Stimulated activated naive CD8-positive, alpha-beta T cell treated with anti-CD3 and anti-CD28 coated beads, Interleukin-15, Interleukin-2, amounts not matched to agents 100 ng/mL and 50 ng/mL, for 24 hours (primary cell): ENCODE measurements around the gene SLC27A2.
A peak's percentile ranks its signal among the peaks of the same experiment; 100 is the strongest.
"Not testable (repeated sequence)": the region's sequence is repeated elsewhere in the genome, so short reads cannot be mapped to it uniquely, and the experiment has no call there.

Experiments
- H3K27ac Mint-ChIP-seq: one replicate; pipeline ENCODE4 v1.8.0; 2021; ENCODE audit warnings: mild to moderate bottlenecking, mixed read lengths
- H3K27me3 Mint-ChIP-seq: one replicate; pipeline ENCODE4 v1.8.0; 2021; ENCODE audit warnings: mixed read lengths
- H3K36me3 Mint-ChIP-seq: one replicate; pipeline ENCODE4 v1.8.0; 2021; ENCODE audit warnings: low read depth, mixed read lengths
- H3K4me1 Mint-ChIP-seq: one replicate; pipeline ENCODE4 v1.8.0; 2021; ENCODE audit warnings: low read depth, mixed read lengths
- H3K4me3 Mint-ChIP-seq: one replicate; pipeline ENCODE4 v1.8.0; 2021; ENCODE audit warnings: mild to moderate bottlenecking, mixed read lengths
- H3K9me3 Mint-ChIP-seq: one replicate; pipeline ENCODE4 v1.8.0; 2021; ENCODE audit warnings: mixed read lengths

The SLC27A2 gene

DNA sequence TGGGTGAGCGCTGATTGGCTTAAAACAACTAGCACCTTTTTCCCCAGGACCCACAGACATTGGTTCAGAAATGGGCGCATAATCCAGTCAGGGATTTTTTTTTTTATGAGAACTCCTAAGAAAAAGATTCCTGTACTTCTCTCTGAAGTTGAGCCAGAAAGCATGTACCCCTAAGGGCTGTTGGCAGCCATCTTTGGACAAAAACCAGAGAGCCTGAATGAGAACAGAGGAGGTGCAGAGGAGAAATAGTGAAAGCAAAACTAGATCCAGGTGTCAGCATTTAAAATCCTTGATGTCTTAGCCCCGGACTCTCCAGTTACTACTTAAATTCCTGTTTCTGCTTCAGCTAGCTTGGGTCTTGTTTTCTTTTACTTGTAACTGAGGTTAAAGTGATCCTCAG lies 1.9 kb upstream of the SLC27A2 start:
- Mint-ChIP-seq H3K27me3 (peaks cover 54% of the 10 kb centered on the region), H3K9me3 (no peaks in the 10 kb centered on the region), H3K36me3 (no peaks in the 10 kb centered on the region), H3K4me3 (no peak overlapping the region), H3K27ac (no peak overlapping the region), H3K4me1 (peaks cover 39% of the 10 kb centered on the region)

DNA sequence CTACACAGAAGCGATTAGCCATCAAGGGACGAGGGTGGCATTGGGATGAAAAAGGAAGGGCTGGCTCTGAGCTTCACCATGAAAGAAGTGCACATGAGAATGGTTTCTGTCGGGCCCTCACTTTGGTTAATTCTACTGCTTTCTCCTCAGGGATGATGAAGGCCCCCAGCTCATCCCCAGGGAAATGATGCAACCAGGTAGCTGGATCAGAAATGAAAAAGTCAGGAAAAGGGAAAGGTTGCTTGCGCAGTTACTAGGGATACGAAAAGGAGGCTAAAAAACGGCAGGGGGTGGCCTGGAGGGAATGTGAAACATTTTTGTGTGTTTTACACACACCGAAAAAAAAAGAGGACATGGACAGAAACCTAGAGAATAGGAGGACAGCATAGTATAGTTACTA lies 1.4 kb upstream of the SLC27A2 start:
- Mint-ChIP-seq H3K4me3 (no peak overlapping the region), H3K27ac (no peak overlapping the region)

DNA sequence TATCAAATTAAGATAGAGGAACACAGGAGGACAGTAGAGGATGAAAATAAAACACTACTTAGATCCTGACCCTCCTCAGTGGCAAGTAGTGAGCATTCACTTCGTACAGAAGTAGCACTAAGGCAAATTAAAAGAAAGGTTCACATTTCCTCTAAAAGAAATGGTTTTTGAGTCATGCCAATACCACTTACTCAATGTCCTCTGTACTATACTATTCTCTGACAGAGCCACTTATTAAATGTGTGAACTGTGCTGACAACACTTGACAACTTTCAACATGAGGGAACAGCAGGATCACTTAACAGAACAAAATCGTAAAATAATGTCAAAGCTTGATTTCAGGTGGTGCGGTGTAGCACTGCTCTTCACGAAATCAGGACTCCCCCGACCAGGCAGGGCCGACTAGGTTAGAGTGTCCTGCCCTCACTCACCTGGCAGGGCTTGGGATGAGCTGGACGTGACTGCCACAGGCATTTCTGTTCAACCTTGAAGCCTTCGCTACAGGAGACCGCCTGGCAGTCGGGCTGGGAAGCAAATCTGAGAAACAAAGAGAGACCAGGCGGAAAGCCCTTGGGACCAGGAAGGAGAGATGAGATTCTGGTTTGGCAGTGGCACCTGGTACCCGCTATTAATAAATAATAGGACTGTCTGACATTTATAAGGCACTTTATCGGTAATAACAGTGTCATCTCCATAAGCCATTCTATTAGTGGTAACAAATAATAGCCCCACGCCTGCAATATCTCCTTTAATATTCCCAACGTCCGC lies 611 bp upstream of the SLC27A2 start:
- H3K4me1 Mint-ChIP-seq = peaks cover 39% of the 10 kb centered on the region
- H3K4me3 Mint-ChIP-seq = peak overlapping the region; percentile 92
- peak overlapping the region; percentile 49 for H3K27ac Mint-ChIP-seq
- H3K36me3 Mint-ChIP-seq = peaks cover 1% of the 10 kb centered on the region
- no peaks in the 10 kb centered on the region for H3K9me3 Mint-ChIP-seq
- peaks cover 45% of the 10 kb centered on the region for H3K27me3 Mint-ChIP-seq

More for the DNA sequence above, 1.4 kb upstream of the SLC27A2 start:
- H3K9me3 Mint-ChIP-seq = no peaks in the 10 kb centered on the region
- peaks cover 39% of the 10 kb centered on the region for H3K4me1 Mint-ChIP-seq
- H3K27me3 Mint-ChIP-seq = peaks cover 49% of the 10 kb centered on the region
- H3K36me3 Mint-ChIP-seq = no peaks in the 10 kb centered on the region

DNA sequence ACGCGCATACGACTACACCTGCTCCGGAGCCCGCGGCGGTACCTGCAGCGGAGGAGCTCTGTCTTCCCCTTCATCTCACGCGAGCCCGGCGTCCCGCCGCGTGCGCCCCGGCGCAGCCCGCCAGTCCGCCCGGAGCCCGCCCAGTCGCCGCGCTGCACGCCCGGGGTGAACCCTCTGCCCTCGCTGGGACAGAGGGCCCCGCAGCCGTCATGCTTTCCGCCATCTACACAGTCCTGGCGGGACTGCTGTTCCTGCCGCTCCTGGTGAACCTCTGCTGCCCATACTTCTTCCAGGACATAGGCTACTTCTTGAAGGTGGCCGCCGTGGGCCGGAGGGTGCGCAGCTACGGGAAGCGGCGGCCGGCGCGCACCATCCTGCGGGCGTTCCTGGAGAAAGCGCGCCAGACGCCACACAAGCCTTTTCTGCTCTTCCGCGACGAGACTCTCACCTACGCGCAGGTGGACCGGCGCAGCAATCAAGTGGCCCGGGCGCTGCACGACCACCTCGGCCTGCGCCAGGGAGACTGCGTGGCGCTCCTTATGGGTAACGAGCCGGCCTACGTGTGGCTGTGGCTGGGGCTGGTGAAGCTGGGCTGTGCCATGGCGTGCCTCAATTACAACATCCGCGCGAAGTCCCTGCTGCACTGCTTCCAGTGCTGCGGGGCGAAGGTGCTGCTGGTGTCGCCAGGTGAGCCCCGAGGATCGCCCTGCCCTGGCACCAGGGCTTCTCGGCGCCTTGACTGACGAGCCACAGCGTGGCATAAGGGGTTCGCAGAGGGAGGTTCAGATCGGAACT lies 420 bp downstream of the SLC27A2 start:
- Mint-ChIP-seq H3K9me3 (no peaks in the 10 kb centered on the region), H3K27ac (peak overlapping the region; percentile 73), H3K36me3 (peaks cover 11% of the 10 kb centered on the region), H3K27me3 (peaks cover 37% of the 10 kb centered on the region), H3K4me3 (peak overlapping the region; percentile 92), H3K4me1 (peaks cover 29% of the 10 kb centered on the region)

DNA sequence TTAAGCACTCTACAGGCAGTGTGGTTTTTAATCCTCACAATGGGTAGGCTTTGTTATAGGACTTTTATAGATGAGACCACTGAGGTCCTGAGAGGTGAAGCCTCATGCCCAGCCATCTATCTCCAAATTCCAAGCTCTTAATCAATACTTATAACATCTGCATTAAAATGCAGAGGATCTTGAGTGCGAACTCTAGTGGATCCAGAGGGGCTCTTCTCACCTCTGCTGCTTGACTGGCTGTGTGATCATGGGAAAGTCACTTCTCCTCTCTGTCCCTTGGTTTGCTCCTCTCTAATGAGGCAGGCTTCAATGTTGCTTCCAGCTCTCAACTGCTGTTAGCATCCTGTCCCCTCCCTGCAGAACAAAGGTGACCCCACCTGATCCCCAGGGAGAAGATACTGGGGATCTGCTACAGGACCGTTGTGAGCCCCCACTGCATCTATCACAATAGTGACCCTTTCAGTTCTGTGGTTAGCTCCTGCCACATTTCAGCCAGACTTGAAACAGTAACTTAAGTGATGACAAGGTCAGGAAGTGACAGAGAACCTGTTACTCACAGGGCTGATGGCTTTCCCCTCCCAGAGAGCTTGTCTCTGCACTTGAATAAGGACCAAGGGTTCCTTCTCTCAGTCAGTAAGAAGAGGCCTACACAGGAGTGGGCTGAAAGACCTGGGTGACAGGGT lies 1.3 kb downstream of the SLC27A2 start:
- Mint-ChIP-seq H3K36me3 (peaks cover 18% of the 10 kb centered on the region), H3K9me3 (no peaks in the 10 kb centered on the region), H3K27ac (no peak overlapping the region)

DNA sequence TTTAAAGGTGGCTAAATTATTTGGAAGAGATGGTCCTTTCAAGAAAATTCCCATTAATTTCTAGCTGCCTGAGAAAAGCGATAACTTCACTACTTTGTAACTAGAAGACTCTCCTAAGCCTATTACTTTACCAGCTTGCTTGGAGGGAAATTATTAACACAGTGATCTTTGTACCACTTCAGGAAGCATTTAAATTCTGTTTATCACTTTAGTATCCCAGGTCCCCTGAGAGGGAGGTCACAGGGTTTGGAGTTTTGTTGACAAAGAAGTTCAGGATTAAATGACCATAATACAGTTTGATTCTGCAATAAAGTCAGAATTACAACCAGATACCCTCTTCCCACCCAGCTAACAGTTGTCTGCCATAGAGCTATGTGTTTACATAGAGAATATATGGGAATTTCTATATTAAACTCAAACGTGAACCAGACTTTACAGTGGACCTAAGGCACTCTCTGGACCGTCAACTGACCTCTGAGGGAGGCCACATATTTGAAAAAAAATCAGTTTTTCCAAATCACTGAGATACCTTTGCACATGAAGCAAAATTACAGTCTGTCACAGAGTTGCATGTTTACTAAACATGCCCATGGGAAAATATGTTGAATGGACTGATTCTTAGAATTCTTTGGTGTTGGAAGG lies 3.0 kb downstream of the SLC27A2 start:
- H3K27ac Mint-ChIP-seq = no peak overlapping the region
- H3K4me3 Mint-ChIP-seq = no peak overlapping the region
- no peaks in the 10 kb centered on the region for H3K9me3 Mint-ChIP-seq
- H3K36me3 Mint-ChIP-seq = peaks cover 18% of the 10 kb centered on the region
- peaks cover 29% of the 10 kb centered on the region for H3K4me1 Mint-ChIP-seq
- H3K27me3 Mint-ChIP-seq = peaks cover 25% of the 10 kb centered on the region

More for the DNA sequence above, 1.3 kb downstream of the SLC27A2 start:
- H3K4me3 Mint-ChIP-seq = peak overlapping the region; percentile 92
- peaks cover 30% of the 10 kb centered on the region for H3K27me3 Mint-ChIP-seq
- peaks cover 29% of the 10 kb centered on the region for H3K4me1 Mint-ChIP-seq

DNA sequence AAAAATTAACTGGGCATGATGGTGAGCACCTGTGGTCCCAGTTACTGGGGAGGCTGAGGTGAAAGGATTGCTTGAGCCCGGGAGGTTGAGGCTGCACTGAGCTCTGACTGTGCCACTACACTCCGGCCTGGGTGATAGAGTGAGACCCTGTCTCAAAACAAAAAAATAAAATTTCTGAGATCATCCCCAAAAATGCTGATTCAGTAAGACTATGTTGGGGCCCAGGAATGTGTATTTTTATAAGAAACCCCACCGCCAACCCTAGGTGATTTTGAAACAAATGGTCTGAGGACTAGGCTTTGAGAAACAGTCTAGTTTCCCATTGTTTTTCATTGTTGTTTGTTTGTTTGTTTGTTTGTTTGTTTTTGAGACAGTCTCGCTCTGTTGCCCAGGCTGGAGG lies 4.1 kb downstream of the SLC27A2 start:
- H3K9me3 Mint-ChIP-seq = no peaks in the 10 kb centered on the region
- peaks cover 18% of the 10 kb centered on the region for H3K36me3 Mint-ChIP-seq
- no peak overlapping the region for H3K4me3 Mint-ChIP-seq
- peaks cover 23% of the 10 kb centered on the region for H3K4me1 Mint-ChIP-seq
- H3K27ac Mint-ChIP-seq = no peak overlapping the region
- peaks cover 15% of the 10 kb centered on the region for H3K27me3 Mint-ChIP-seq

DNA sequence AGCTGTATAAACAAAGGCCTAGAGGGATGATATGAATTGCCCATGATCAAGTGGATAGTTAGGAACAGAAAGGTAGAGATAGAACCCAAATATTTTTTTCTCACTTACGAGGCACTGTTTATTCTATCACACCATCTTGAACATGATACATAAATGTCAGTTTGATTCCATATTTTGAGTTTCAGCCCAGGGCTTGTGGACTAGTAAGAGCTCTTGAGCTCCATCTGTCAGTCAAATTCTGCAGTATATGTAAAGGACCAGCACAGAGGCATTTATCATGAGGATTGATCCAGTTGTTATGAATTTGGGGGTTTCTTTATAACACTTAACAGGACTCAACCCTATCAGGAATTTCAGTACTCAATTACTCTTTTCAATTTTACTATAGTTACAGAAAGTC lies 4.8 kb downstream of the SLC27A2 start:
- Mint-ChIP-seq H3K36me3 (peaks cover 18% of the 10 kb centered on the region), H3K4me1 (peaks cover 18% of the 10 kb centered on the region), H3K27ac (no peak overlapping the region), H3K27me3 (peaks cover 10% of the 10 kb centered on the region), H3K9me3 (no peaks in the 10 kb centered on the region), H3K4me3 (no peak overlapping the region)

DNA sequence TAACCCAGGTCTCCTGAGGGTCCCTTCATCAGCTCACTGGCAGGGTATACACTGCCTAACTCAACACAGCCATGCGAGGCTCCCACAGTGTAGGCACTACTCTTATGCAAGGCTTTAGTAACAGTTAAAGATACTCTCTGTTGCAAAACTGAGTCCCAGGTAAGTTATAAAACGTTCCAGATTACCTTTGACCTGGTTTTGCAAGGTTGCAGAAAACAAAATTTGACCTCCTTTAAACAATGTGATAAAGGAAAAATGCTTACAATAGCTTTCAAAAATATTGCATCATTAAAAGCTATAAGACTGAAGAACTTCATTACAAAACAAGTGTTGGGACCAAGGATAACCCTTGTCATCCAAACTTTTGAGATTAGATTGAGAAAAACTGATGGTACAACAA lies 5.5 kb downstream of the SLC27A2 start:
- no peak overlapping the region for H3K4me3 Mint-ChIP-seq
- peaks cover 18% of the 10 kb centered on the region for H3K36me3 Mint-ChIP-seq
- H3K9me3 Mint-ChIP-seq = no peaks in the 10 kb centered on the region
- no peak overlapping the region for H3K27ac Mint-ChIP-seq
- peaks cover 7% of the 10 kb centered on the region for H3K27me3 Mint-ChIP-seq
- peaks cover 15% of the 10 kb centered on the region for H3K4me1 Mint-ChIP-seq

DNA sequence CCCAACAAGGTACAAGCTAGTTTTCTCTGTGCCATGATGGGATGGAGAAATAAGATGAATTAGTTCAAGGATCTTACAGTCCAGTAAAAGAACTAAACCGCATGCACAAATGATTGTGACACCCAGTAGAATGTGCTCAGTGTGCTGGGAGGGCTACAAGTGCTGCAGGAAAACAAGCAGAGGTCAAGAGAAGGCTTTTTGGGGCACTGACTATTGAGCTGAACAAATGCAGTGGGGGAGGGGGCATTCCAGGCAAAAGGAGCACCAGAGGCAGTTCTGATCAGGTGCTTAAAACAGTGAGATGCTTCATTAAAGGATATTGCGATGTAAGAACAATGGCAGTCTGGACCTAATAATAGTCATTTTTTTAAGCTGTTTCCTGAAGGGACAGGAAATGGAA lies 6.0 kb downstream of the SLC27A2 start:
- peaks cover 11% of the 10 kb centered on the region for H3K4me1 Mint-ChIP-seq
- peaks cover 22% of the 10 kb centered on the region for H3K36me3 Mint-ChIP-seq
- peak overlapping the region; percentile 46 for H3K27ac Mint-ChIP-seq
- H3K9me3 Mint-ChIP-seq = no peaks in the 10 kb centered on the region
- no peak overlapping the region for H3K4me3 Mint-ChIP-seq
- peaks cover 4% of the 10 kb centered on the region for H3K27me3 Mint-ChIP-seq

DNA sequence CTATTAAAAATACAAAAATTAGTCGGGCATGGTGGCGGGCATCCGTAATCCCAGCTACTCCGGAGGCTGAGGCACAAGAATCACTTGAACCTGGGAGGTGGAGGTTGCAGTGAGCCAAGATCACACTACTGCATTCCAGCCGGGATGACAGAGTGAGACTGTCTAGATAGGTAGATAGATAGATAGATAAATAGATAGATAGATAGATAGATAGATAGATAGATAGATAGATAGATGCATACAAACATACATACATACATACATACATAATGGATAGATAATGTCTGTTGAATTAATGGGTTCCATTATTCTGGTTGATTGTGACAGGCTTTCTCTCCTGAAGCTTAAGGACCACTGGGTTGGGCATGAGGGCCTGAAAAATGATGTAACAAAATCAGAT lies 6.8 kb downstream of the SLC27A2 start:
- H3K4me1 Mint-ChIP-seq, H3K27me3 Mint-ChIP-seq, H3K4me3 Mint-ChIP-seq, H3K9me3 Mint-ChIP-seq, H3K27ac Mint-ChIP-seq: not testable (repeated sequence)
- peaks cover 22% of the 10 kb centered on the region for H3K36me3 Mint-ChIP-seq

DNA sequence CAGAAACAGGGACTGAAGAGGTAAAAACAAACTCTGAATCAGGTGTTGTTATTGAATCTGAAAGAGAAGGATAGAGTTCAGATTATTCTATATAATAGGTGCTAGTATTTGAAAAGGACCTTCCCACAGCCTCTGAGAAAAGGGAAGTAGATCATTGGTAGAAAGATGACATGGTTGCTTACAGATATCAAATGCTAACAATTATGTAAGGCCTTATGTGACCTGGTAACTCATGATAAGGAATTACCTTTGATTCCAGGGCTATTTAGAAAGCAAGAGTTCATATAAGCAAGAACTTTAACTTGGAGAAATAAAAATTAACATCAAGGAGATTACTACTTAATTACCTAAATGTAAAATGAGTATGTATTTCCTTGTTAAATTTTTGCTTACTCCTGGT lies 7.6 kb downstream of the SLC27A2 start:
- Mint-ChIP-seq H3K4me3 (no peak overlapping the region), H3K36me3 (peaks cover 22% of the 10 kb centered on the region), H3K27ac (no peak overlapping the region), H3K9me3 (no peaks in the 10 kb centered on the region), H3K4me1 (peaks cover 4% of the 10 kb centered on the region), H3K27me3 (no peaks in the 10 kb centered on the region)

DNA sequence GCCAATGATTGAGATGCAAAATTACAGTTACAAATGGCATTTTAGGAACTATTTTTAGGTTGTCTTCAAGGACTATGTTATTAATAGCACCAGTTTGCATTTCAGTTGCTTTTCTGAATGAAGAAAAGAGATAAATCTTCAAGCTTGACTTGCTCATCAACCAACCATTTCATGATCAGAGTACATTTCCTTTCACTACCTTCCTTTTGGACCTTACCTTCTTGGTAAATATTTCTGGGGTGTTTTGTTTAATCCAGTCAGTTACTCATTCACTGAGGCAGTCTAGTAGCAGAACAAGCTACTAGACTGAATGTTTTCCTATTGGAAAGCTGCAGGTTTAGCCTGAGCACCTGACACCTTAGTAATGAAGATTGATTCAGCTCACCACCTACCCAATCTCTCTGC lies 8.2 kb downstream of the SLC27A2 start:
- Mint-ChIP-seq H3K4me3 (no peak overlapping the region), H3K4me1 (peaks cover 4% of the 10 kb centered on the region), H3K27ac (no peak overlapping the region), H3K9me3 (no peaks in the 10 kb centered on the region), H3K36me3 (peaks cover 22% of the 10 kb centered on the region), H3K27me3 (no peaks in the 10 kb centered on the region)

DNA sequence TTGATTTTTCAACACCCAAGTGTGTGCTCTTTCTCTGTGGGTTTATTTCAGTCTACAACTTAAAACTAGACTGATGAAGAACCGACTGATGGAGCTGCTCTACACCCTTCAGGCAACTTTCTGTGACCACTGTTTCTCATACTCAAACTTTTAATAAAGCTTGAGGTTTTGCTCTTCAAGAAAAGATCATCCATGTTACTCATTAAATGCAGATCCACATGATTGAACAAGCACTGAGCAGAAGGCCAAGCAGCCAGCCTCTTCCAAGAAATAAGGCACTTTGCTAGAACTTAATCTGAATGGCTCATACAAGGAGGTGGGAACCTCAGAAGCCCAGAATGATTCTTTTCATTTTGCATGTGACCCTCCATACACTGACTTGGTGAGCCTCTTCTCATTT lies 8.7 kb downstream of the SLC27A2 start:
- Mint-ChIP-seq H3K27ac (no peak overlapping the region), H3K36me3 (peaks cover 22% of the 10 kb centered on the region), H3K4me1 (peaks cover 4% of the 10 kb centered on the region), H3K27me3 (no peaks in the 10 kb centered on the region), H3K9me3 (no peaks in the 10 kb centered on the region), H3K4me3 (no peak overlapping the region)

DNA sequence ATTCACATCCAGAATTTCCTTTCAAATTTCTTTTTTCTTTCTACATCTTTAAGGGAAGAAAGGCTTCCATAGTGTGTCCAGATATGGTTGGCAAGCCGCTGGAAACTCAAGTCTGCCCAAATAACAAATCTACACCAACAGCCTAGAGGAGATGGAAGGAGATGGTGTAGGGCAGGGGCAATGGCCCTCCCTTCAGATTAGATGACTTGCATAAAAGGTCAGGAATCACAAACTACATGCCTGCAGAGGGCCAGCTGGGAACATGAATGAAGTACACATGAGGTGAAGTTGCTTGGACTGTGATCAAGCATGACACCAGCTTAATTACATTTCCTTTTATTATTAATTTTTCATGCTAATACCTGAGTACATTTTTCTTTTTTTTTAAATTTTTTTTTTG lies 10.2 kb downstream of the SLC27A2 start:
- Mint-ChIP-seq H3K4me1 (peaks cover 4% of the 10 kb centered on the region), H3K9me3 (no peaks in the 10 kb centered on the region), H3K27me3 (no peaks in the 10 kb centered on the region), H3K36me3 (peaks cover 14% of the 10 kb centered on the region), H3K4me3 (no peak overlapping the region), H3K27ac (no peak overlapping the region)
